IPS DF 4.7 (cell line): Measurements from ENCODE around the gene TAF10.

ENCODE experiments used
- DNase-seq: peaks from one replicate; pipeline ENCODE4 v3.0.0-alpha.2; 2013; ENCODE audit warnings: low spot score; ENCODE audit errors: extremely low read depth

The TAF10 gene

DNA sequence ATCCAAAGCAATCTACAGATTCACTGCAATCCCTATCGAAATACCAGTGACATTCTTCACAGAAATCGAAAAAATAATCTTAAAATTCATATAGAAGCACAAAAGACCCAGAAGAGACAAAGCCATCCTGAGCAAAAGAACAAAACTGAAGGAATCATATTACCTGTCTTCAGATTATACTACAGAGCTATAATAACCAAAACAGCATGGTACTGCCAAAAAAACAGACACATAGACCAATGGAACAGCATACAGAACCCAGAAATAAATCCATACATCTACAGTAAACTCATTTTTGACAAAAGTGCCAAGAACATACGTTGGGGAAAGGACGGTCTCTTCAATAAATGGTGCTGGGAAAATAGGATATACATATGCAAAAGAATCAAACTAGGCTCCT, 27.5 kb downstream of the TAF10 start:
- DNase-seq, result no peak

DNA sequence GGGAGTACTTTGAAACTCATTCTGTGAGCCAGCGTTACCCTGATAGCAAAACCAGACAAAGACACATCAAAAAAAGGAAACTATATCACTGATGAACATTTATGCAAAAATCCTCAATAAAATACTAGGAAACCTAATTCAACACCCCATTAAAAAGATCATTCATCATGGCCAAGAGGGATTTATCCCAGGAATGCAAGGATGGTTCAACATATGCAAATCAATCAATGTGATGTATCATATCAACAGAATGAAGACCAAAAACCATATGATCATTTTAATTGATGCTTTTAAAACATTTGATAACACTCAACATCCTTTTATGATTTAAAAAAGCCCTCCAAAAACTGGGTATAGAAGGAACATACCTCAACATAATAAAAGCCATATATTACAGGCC, 28.4 kb downstream of the TAF10 start:
- DNase-seq, result no peak

- no peak for DNase-seq
Measured at GRCh38 chr11:6579681-6580080, 32.3 kb downstream of the TAF10 start.

DNA sequence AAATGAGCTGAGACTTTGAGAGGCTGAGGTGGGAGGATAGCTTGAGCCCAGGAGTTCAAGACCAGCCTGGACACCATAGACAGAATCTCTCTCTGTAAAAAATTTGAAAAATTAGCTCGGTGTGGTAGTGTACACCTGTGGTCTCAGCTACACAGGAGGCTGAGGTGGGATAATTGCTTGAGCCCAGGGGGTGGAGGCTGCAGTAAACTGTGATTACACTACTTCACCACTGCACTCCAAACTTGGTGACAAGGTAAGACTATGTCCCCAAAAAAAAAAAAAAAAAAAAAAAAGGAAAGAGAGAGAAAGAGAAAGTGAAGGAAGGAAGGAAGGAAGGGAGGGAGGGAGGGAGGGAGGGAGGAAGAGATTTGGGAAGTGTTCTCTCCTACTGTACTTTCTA, 33.9 kb downstream of the TAF10 start:
- no peak for DNase-seq

DNA sequence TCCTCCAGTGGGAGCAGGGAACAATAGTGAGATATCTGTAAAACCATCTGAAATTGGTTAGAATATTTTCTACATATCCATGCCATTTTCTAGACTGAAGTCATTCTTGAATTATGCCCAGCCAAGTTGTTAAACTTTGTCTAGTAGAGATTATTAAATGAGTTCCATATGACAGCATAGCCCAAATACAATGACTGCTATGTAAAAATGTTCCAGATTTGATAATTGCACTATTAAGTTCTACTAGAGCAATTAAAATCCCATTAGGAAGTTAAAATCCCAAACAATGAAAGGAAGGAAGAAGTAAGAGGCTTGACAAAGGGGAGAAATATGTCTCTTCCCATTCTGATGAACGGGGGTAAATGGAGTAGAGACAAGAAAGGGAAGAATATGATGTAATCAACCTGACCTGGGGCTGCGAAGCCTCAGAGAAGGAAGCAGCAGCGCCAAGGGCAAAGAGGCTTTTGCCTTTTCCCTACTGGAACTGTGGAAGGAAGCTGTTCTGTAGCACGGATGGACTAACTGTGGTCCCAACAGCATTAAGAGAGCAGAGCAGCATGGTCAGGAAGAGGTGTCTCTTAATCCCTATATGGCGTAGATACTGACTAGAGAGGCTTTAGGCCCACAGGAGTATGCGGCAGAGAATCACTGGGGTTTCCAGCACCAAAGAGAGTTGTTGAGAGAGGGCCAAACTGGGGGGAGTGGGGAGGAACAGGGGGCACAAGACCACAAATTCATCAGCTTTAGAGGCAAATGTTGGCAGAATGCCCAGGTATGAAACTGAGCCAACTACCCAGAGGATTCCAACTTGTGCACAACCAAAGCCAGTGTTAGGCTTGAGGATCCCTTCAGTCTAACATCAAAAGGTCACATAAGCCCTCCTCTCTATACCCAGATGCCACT, 35.3 kb downstream of the TAF10 start:
- DNase-seq, result no peak

DNA sequence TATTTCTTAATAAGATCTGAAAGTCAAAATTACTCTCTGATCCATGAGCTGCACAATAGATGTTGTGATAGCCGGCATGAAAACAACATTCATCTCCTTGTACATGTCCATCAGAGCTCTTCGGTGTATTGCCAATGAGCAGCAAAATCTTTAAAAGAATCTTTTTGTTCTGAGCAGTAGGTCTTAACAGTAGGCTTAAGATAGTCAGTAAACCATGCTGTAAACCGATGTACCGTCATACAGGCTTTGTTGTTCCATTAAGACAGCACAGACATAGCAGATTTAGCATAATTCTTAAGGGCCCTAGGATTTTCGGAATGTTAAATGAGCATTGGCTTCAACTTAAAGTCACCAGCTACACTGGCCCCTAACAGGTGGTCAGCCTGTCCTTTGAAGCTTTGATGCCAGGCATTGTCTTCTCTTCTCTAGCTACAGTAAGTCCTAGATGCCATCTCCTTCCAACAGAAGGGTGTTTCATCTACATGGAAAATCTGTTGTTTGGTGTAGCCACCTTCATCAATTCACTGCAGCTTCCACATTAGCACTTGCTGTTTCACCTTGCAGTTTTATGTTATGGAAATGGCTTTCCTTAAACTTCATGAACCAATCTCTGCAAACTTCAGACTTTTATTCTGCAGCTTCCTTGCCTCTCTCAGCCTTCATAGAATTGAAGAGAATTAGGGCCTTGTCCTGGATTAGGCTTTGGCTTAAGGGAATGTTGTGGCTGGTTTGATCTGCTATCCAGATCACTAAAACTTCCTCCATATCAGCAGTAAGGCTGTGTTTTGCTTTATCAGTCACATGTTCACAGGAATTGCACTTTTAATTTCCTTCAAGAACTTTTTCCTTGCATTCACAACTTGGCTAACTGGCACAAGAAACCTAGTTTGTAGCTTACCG, 37.0 kb downstream of the TAF10 start:
- DNase-seq, result no peak

DNA sequence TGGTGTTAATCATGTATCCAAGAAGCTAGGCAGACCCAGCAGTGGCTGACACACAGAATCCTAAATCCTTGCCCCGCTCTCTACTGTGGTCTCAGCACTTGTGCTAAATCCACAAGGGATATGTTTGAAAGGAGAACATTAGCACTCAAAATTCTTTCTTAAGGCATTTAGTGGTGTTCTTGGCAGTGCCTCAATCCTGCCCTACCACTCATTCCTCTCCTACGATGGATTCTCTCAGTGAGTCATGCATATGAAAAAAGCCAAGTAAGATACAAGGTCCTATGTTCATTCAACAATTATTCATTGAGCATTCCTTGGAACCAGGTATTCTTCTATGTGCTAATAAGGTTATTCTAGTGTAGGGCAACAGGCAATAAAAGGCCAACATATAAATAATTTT, 39.8 kb downstream of the TAF10 start:
- no peak for DNase-seq

DNA sequence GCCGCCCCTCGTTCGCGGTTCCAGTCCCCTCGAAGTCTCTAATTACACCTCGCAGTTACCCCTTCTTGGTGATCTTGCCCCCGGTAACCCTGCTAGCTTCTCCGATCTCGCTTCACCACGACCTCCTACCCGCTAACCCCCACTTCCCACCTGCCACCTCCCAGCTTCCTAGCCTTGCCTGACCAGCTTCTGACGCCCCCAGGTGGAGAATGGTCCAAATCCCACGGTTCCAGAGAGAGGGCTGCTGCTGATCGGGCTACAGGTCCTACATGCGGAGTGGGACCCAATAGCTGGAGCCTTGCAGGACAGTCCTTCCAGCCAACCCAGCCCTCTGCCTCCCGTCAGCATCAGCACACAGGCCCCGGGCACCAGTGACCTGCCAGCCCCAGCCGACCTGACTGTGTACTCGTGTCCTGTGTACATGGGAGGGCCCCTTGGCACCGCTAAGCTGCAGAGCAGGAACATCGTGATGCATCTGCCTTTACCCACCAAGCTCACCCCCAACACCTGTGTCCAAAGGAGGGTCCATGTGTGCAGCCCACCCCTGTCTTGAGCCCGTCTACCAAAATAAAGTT, 40.5 kb downstream of the TAF10 start:
- DNase-seq, result no peak

DNA sequence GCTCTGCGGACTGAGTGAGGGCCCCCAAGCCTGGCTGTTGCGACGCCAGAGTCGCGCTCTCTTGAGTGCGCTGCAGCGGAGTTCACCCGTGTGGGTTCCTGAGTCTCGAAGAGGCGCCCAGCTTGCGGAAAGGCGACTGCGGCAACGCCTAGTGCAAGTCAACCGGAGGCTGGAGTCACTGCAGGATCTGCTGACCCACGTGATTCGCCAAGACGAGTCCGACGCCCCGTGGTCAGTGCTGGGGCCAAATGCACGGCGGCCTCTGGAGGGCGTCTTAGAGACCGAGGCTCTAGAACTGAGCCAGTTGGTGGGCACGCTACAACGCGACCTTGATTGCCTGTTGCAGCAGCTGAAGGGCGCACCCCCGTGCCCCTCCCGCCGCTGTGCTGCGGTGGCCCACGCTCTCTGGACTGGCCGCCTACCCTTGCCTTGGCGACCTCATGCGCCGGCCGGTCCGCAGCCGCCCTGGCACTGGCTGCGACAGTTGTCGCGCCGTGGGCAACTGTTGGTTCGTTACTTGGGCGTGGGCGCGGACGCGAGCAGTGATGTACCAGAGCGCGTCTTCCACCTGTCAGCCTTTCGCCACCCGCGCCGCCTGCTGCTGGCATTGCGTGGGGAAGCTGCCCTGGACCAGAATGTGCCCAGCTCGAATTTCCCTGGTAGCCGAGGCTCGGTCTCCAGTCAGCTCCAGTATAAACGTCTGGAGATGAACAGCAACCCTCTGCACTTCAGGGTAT, 41.2 kb downstream of the TAF10 start:
- DNase-seq, result no peak

- no peak for DNase-seq
Measured at GRCh38 chr11:6569706-6570105, 42.3 kb downstream of the TAF10 start.

- no peak for DNase-seq
Measured at GRCh38 chr11:6568191-6568918, 43.7 kb downstream of the TAF10 start.

DNA sequence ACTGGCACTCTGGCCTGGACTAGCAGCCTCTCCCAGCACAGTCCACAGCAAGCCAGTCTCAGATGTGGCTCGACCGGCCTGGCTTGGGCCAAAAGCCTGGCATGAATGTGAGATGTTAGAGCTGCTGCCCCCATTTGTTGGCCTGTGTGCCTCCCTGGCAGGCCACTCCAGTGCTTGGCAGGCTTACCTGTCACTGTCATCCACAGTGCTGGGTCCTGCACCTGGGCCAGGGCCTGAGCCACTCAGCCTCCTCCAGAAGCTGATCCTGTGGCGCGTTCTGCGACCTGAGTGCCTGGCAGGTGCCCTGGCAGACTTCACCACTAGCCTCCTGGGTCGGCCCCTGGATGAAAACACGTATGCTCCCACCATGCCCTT, 44.7 kb downstream of the TAF10 start:
- DNase-seq, result no peak

GRCh38 chr11:6566704-6567370, 45.2 kb downstream of the TAF10 start:
- DNase-seq, result no peak

- DNase-seq, result no peak
Measured at GRCh38 chr11:6565988-6566703, 45.9 kb downstream of the TAF10 start.

DNA sequence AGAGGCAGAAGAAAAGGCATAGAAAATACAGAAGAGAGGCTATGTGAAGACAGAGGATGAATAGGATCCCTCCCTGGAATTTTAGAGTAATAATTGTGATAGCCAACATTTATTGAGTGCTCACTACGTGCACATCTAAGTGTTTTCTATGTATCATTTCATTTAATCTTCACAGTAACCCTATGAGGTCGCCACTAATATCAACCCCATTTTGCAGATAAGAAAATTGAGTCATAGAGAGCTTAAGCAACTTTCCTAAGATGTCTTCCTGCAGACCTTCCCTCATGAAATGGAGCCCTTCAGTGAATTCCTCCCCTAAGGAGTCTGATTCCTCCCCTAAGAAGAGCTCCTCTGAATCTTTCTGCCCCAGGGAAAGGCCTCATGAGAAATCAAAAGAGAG, 46.7 kb downstream of the TAF10 start:
- no peak for DNase-seq

DNA sequence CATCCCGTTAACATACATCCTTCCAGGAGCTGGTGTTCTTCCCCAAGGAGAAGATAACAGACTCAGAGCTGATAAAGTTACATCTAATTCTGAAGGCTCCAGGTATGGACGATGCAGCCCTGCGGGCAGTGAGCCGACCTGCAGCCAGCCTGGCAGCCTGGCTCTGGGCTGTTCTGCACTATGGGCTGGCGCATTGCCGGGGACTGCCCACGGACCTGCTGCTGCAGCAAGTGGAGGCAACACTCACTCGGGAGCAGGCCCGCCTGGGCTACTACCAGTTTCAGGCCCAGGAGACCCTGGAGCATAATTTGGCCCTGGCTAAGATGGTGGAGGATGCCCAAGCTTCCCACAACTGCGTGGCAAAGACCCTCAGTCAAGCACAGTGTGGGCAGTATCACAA, 48.3 kb downstream of the TAF10 start:
- no peak for DNase-seq

DNA sequence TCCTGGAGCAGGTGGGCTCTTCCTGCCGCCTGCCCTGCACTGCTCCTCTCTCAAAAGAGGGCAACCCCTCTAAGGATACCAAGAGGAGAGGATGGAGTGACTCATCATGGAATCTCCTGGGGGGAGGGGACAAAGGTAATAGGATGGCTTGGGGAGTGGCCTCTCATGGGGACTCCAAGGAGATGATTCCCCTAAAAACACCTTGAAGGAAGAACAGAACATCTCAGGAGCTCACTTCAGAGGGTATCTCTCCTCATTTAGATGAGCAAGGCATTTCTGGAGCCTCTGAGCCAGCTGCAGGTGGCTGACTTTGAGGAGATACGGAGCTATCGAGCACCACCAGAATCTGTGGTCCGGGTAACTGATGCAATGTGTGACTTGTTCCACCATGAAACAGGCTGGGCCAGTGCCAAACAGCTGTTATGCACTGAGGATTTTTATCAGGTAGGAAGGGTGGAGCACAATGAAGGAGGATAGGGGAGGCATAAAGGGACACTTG, 48.8 kb downstream of the TAF10 start:
- DNase-seq, result no peak

DNA sequence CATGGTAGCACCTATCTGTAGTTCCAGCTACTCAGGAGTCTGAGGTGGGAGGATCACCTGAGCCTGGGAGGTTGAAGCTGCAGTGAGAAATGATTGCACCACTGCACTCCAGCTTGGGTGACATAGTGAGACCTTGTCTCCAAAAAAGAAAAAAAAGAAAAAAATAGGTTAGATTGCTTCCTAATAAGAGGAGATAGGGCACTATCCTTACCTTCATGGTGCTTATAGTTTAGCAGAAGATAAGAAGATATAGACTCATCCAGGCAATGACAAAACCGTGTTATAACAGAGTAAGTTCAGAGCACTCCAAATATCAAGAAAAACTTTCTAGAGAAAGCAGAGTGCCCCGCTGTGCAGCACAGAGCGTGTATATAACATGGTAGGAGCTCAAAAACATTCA, 50.7 kb downstream of the TAF10 start:
- no peak for DNase-seq
